Nephron progenitor cell (in vitro differentiated cells): ENCODE data around the gene SPP2.

Source experiments
- DNase-seq: peaks from one replicate; pipeline ENCODE4 v3.0.0; 2021
- H3K27ac Mint-ChIP-seq: 2 replicates; pipeline ENCODE4 v1.8.0; 2021; ENCODE audit warnings: mild to moderate bottlenecking, moderate library complexity, mixed read lengths
- H3K27me3 Mint-ChIP-seq: 2 replicates; pipeline ENCODE4 v1.8.0; 2021; ENCODE audit warnings: mild to moderate bottlenecking, low read depth, mixed read lengths; ENCODE audit not compliant: poor library complexity
- H3K36me3 Mint-ChIP-seq: 2 replicates; pipeline ENCODE4 v1.8.0; 2021; ENCODE audit warnings: low read depth, mixed read lengths
- H3K4me1 Mint-ChIP-seq: 2 replicates; pipeline ENCODE4 v1.8.0; 2021; ENCODE audit warnings: mixed read lengths
- H3K4me3 Mint-ChIP-seq: 2 replicates; pipeline ENCODE4 v1.8.0; 2021; ENCODE audit warnings: mild to moderate bottlenecking, moderate library complexity, mixed read lengths
- H3K9me3 Mint-ChIP-seq: 2 replicates; pipeline ENCODE4 v1.8.0; 2021; ENCODE audit warnings: mild to moderate bottlenecking, moderate library complexity, mixed read lengths
- CTCF ChIP-seq: fragments of 200-600 bp; sonication (generic); IDR thresholded peaks from 2 replicates; pipeline ENCODE4 v1.5.0; 2021; ENCODE audit warnings: antibody characterized with exemption

The SPP2 gene

DNA sequence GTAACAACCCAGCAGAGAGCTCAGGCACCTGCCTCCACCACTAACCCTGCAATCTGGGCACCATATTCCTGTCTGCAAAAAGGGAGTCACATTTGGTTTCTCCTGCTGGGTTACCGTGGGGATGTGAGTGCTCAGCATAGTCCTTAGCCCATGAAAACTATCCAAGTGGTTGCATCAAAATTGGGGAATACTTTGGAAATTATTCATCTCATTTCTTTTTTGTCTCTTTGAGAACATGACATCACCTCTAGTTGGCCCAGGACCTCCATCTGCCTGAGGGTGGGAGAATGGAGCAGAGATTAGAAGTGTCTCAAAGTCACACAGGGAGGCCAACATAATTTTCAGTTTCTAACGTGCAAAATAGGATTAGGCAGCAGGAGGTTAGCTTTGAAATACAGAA, 19.3 kb upstream of the SPP2 start:
- no peak overlapping the region for H3K27ac Mint-ChIP-seq
- no peak overlapping the region for H3K4me3 Mint-ChIP-seq
- H3K36me3 Mint-ChIP-seq, result peaks cover 11% of the 10 kb centered on the region
- DNase-seq, result no peak
- peaks cover 49% of the 10 kb centered on the region for H3K9me3 Mint-ChIP-seq
- H3K4me1 Mint-ChIP-seq, result peaks cover 30% of the 10 kb centered on the region
- no peak for TF ChIP-seq CTCF
- H3K27me3 Mint-ChIP-seq, result peaks cover 13% of the 10 kb centered on the region

- no peak overlapping the region for H3K4me3 Mint-ChIP-seq
- no peak for DNase-seq
- no peak for TF ChIP-seq CTCF
- H3K4me1 Mint-ChIP-seq, result peaks cover 18% of the 10 kb centered on the region
- H3K9me3 Mint-ChIP-seq, result peaks cover 59% of the 10 kb centered on the region
- peaks cover 17% of the 10 kb centered on the region for H3K27me3 Mint-ChIP-seq
- peaks cover 11% of the 10 kb centered on the region for H3K36me3 Mint-ChIP-seq
- H3K27ac Mint-ChIP-seq, result no peak overlapping the region
Measured at GRCh38 chr2:234032279-234032856, 18.1 kb upstream of the SPP2 start.

GRCh38 chr2:234033174-234033573, 17.3 kb upstream of the SPP2 start:
- peaks cover 11% of the 10 kb centered on the region for H3K36me3 Mint-ChIP-seq
- H3K9me3 Mint-ChIP-seq, result peaks cover 63% of the 10 kb centered on the region
- no peak overlapping the region for H3K4me3 Mint-ChIP-seq
- H3K27ac Mint-ChIP-seq, result no peak overlapping the region
- H3K4me1 Mint-ChIP-seq, result peaks cover 13% of the 10 kb centered on the region
- no peak for TF ChIP-seq CTCF
- no peak for DNase-seq
- H3K27me3 Mint-ChIP-seq, result peaks cover 14% of the 10 kb centered on the region

DNA sequence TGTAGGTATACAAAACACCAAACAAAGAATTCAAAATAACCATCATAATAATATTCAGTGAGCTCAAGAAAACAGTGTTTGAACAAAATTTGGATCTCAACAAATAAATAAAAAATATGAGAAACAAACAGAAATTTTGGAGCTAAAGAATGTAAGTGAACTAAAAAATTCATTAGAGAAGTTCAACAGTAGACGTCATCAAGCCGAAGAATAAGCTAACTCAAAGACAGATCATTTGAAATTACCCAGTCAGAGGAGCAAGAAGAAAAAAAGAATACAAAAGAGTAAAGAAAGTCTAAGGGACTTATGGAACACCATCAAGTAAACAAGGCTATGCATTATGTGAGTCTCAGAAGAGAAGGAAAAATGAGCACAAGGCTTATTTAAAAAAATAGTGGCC, 16.6 kb upstream of the SPP2 start:
- Mint-ChIP-seq H3K4me3 (no peak overlapping the region), H3K36me3 (peaks cover 6% of the 10 kb centered on the region), H3K27ac (no peak overlapping the region), H3K4me1 (peaks cover 6% of the 10 kb centered on the region), H3K27me3 (peaks cover 10% of the 10 kb centered on the region), H3K9me3 (peaks cover 62% of the 10 kb centered on the region)
- no peak for TF ChIP-seq CTCF
- DNase-seq, result no peak

GRCh38 chr2:234038076-234038802, 12.3 kb upstream of the SPP2 start:
- H3K4me1 Mint-ChIP-seq, result no peaks in the 10 kb centered on the region
- H3K4me3 Mint-ChIP-seq, result no peak overlapping the region
- no peak overlapping the region for H3K27ac Mint-ChIP-seq
- no peak for DNase-seq
- peaks cover 23% of the 10 kb centered on the region for H3K27me3 Mint-ChIP-seq
- peaks cover 6% of the 10 kb centered on the region for H3K36me3 Mint-ChIP-seq
- peaks cover 41% of the 10 kb centered on the region for H3K9me3 Mint-ChIP-seq
- no peak for TF ChIP-seq CTCF

GRCh38 chr2:234044157-234044556, 6.3 kb upstream of the SPP2 start:
- H3K9me3 Mint-ChIP-seq, result no peaks in the 10 kb centered on the region
- no peak for TF ChIP-seq CTCF
- H3K27ac Mint-ChIP-seq, result no peak overlapping the region
- no peaks in the 10 kb centered on the region for H3K36me3 Mint-ChIP-seq
- DNase-seq, result no peak
- H3K4me3 Mint-ChIP-seq, result no peak overlapping the region
- H3K4me1 Mint-ChIP-seq, result no peaks in the 10 kb centered on the region
- peaks cover 39% of the 10 kb centered on the region for H3K27me3 Mint-ChIP-seq
